H9 (cell line): ENCODE measurements around the gene UBE2Q2. TPM values are rescaled to one million over a fixed set of nuclear protein-coding genes. Genes with fewer than 3 reads are reported as not detected.

Experiments
- DNase-seq: peaks from one replicate; pipeline ENCODE4 v3.0.0-alpha.2; 2017
- H2AFZ ChIP-seq: one replicate; pipeline ENCODE4 v1.6.1; 2013; ENCODE audit warnings: mild to moderate bottlenecking, low read length, control low read depth, moderate library complexity
- H2AK5ac ChIP-seq: 2 replicates; pipeline ENCODE4 v1.6.1; 2013; ENCODE audit warnings: low read length, control low read depth, mixed read lengths; ENCODE audit not compliant: insufficient read length
- H2BK120ac ChIP-seq: one replicate; pipeline ENCODE4 v1.6.1; 2013; ENCODE audit warnings: low read depth, mild to moderate bottlenecking, low read length, control low read depth, inconsistent platforms; ENCODE audit not compliant: poor library complexity, severe bottlenecking
- H2BK12ac ChIP-seq: 2 replicates; pipeline ENCODE4 v1.6.1; 2013; ENCODE audit warnings: low read length, control low read depth, mixed read lengths, low read depth; ENCODE audit not compliant: insufficient read length
- H2BK15ac ChIP-seq: 2 replicates; pipeline ENCODE4 v1.6.1; 2013; ENCODE audit warnings: low read depth, low read length, control low read depth
- H2BK20ac ChIP-seq: one replicate; pipeline ENCODE4 v1.6.1; 2013; ENCODE audit warnings: low read depth, mild to moderate bottlenecking, low read length, control low read depth, inconsistent platforms; ENCODE audit not compliant: poor library complexity, severe bottlenecking
- H2BK5ac ChIP-seq: 2 replicates; pipeline ENCODE4 v1.6.1; 2013; ENCODE audit warnings: low read length, control low read depth, mixed read lengths; ENCODE audit not compliant: insufficient read length
- H3K14ac ChIP-seq: 2 replicates; pipeline ENCODE4 v1.6.1; 2013; ENCODE audit warnings: low read length, control low read depth; ENCODE audit not compliant: insufficient read depth
- H3K18ac ChIP-seq: 2 replicates; pipeline ENCODE4 v1.6.1; 2013; ENCODE audit warnings: low read depth, mild to moderate bottlenecking, mixed read lengths, low read length, control low read depth; ENCODE audit not compliant: insufficient read length
- H3K23ac ChIP-seq: 2 replicates; pipeline ENCODE4 v1.6.1; 2013; ENCODE audit warnings: low read length, control low read depth, mixed read lengths, low read depth; ENCODE audit not compliant: insufficient read length
- H3K23me2 ChIP-seq: 2 replicates; pipeline ENCODE4 v1.6.1; 2013; ENCODE audit warnings: low read depth, mild to moderate bottlenecking, mixed read lengths, low read length, control low read depth; ENCODE audit not compliant: insufficient read length, poor library complexity, severe bottlenecking
- H3K27ac ChIP-seq: 2 replicates; pipeline ENCODE4 v1.5.1; 2013; ENCODE audit warnings: low read length, control low read depth, mixed read lengths, low read depth; ENCODE audit not compliant: insufficient read length
- H3K27me3 ChIP-seq: 2 replicates; pipeline ENCODE4 v1.6.1; 2013; ENCODE audit warnings: low read length, control low read depth, inconsistent platforms; ENCODE audit not compliant: insufficient read depth
- H3K4ac ChIP-seq: 2 replicates; pipeline ENCODE4 v1.6.1; 2013; ENCODE audit warnings: low read depth, mild to moderate bottlenecking, control low read depth, inconsistent platforms, low read length, moderate library complexity
- H3K4me1 ChIP-seq: 2 replicates; pipeline ENCODE4 v1.6.1; 2013; ENCODE audit warnings: low read length, control low read depth, inconsistent platforms; ENCODE audit not compliant: insufficient read depth
- H3K4me2 ChIP-seq: 2 replicates; pipeline ENCODE4 v1.6.1; 2013; ENCODE audit warnings: low read length, control low read depth, mixed read lengths; ENCODE audit not compliant: insufficient read length, insufficient read depth
- H3K56ac ChIP-seq: 2 replicates; pipeline ENCODE4 v1.6.1; 2013; ENCODE audit warnings: low read depth, mild to moderate bottlenecking, mixed read lengths, low read length, control low read depth; ENCODE audit not compliant: insufficient read length
- H3K79me1 ChIP-seq: 2 replicates; pipeline ENCODE4 v1.6.1; 2013; ENCODE audit warnings: low read depth, mild to moderate bottlenecking, moderate library complexity, low read length, control low read depth, inconsistent platforms; ENCODE audit not compliant: insufficient read depth, poor library complexity, severe bottlenecking
- H3K79me2 ChIP-seq: 2 replicates; pipeline ENCODE4 v1.6.1; 2013; ENCODE audit warnings: low read length, control low read depth, inconsistent platforms; ENCODE audit not compliant: insufficient read depth
- H3K9ac ChIP-seq: 2 replicates; pipeline ENCODE4 v1.6.1; 2013; ENCODE audit warnings: low read length, control low read depth, mixed read lengths; ENCODE audit not compliant: insufficient read length; ENCODE audit errors: extremely low read depth
- H3K9me3 ChIP-seq: one replicate; pipeline ENCODE4 v1.6.1; 2013; ENCODE audit warnings: low read depth, low read length, inconsistent platforms; ENCODE audit not compliant: control insufficient read depth
- H3T11ph ChIP-seq: one replicate; pipeline ENCODE4 v1.6.1; 2013; ENCODE audit warnings: mild to moderate bottlenecking, low read length, control low read depth, inconsistent platforms
- H4K20me1 ChIP-seq: one replicate; pipeline ENCODE4 v1.6.1; 2013; ENCODE audit not compliant: control insufficient read depth, insufficient read length, insufficient read depth
- H4K5ac ChIP-seq: 2 replicates; pipeline ENCODE4 v1.6.1; 2013; ENCODE audit warnings: low read depth, mild to moderate bottlenecking, mixed read lengths, low read length, control low read depth; ENCODE audit not compliant: insufficient read length
- H4K8ac ChIP-seq: replicated peaks from 2 replicates; pipeline ENCODE4 v1.6.1; 2013; ENCODE audit warnings: low read length, control low read depth, mixed read lengths, low read depth; ENCODE audit not compliant: insufficient read length
- H4K91ac ChIP-seq: 2 replicates; pipeline ENCODE4 v1.6.1; 2013; ENCODE audit warnings: low read depth, mild to moderate bottlenecking, moderate library complexity, mixed read lengths, low read length, control low read depth; ENCODE audit not compliant: insufficient read length
- H3K27ac Mint-ChIP-seq, 3 experiments: 2 replicates in 2 of 3; 3 replicates in 1 of 3; pipeline ENCODE4 v1.8.0; 2020 to 2021; ENCODE audit warnings: mixed read lengths in 3 of 3, mild to moderate bottlenecking in 1 of 3, moderate library complexity in 1 of 3
- H3K27me3 Mint-ChIP-seq: 2 replicates; pipeline ENCODE4 v1.8.0; 2021; ENCODE audit warnings: low read depth, mild to moderate bottlenecking, moderate library complexity, mixed read lengths
- H3K36me3 Mint-ChIP-seq, 3 experiments: 2 replicates in 2 of 3; 3 replicates in 1 of 3; pipeline ENCODE4 v1.8.0; 2020 to 2021; ENCODE audit warnings: low read depth in 3 of 3, mixed read lengths in 3 of 3; ENCODE audit not compliant: insufficient read depth in 1 of 3
- H3K4me1 Mint-ChIP-seq, 2 experiments: 2 replicates each; pipeline ENCODE4 v1.8.0; 2020; ENCODE audit warnings: mixed read lengths in 2 of 2
- H3K4me3 Mint-ChIP-seq, 2 experiments: 2 replicates in 1 of 2; 3 replicates in 1 of 2; pipeline ENCODE4 v1.8.0; 2020 to 2021; ENCODE audit warnings: mild to moderate bottlenecking in 2 of 2, mixed read lengths in 2 of 2, moderate library complexity in 1 of 2
- H3K9me3 Mint-ChIP-seq, 2 experiments: 2 replicates in 1 of 2; 3 replicates in 1 of 2; pipeline ENCODE4 v1.8.0; 2020; ENCODE audit warnings: mild to moderate bottlenecking in 2 of 2, mixed read lengths in 2 of 2, moderate library complexity in 1 of 2
- CTCF ChIP-seq: fragments of 200-600 bp; sonication (generic); conservative IDR thresholded peaks from 3 replicates; pipeline ENCODE4 v1.8.0; 2021; ENCODE audit warnings: antibody characterized with exemption, mild to moderate bottlenecking
- WGBS: extraction: QIAGEN DNeasy Blood & Tissue Kit; methylation state at CpG from one replicate; pipeline ENCODE4 v1.1.7; 2013; ENCODE audit warnings: missing lambda C conversion rate, low lambda C conversion rate, mixed read lengths; ENCODE audit not compliant: insufficient read length; ENCODE audit errors: extremely low coverage; 5-methylcytosine and 5-hydroxymethylcytosine counted together
- total RNA-seq: library from RNA; stranded (reverse); gene quantifications from 2 replicates; pipeline ENCODE4 v1.2.1, GENCODE V29; 2021

UBE2Q2 gene
- total RNA-seq, 1 experiment from 2014 or later, result 29.6 TPM

GRCh38 chr15:75943246-75943645 lies 100.0 kb downstream of the UBE2Q2 start:
- H3K56ac ChIP-seq, result no peak overlapping the region
- no peak overlapping the region for H3K18ac ChIP-seq
- no peak overlapping the region for H2BK15ac ChIP-seq
- H3K27me3 Mint-ChIP-seq, result peaks cover 9% of the 10 kb centered on the region
- no peaks in the 10 kb centered on the region for H3K23me2 ChIP-seq
- no peaks in the 10 kb centered on the region for H3K79me2 ChIP-seq
- no peak overlapping the region for H3K4me3 Mint-ChIP-seq
- H3K79me1 ChIP-seq, result no peaks in the 10 kb centered on the region
- TF ChIP-seq CTCF, result no peak
- no peak overlapping the region for H4K91ac ChIP-seq
- H3K27ac ChIP-seq, result no peak overlapping the region
- H3K4ac ChIP-seq, result no peak overlapping the region
- H4K8ac ChIP-seq, result no peak overlapping the region
- no peak overlapping the region for H3K14ac ChIP-seq
- H2BK120ac ChIP-seq, result no peak overlapping the region
- no peak overlapping the region for H3T11ph ChIP-seq
- H3K9ac ChIP-seq, result no peak overlapping the region
- no peak overlapping the region for H3K4me2 ChIP-seq
- no peaks in the 10 kb centered on the region for H3K9me3 ChIP-seq
- no peak overlapping the region for H2AK5ac ChIP-seq
- no peaks in the 10 kb centered on the region for H3K4me1 ChIP-seq
- no CpG with 5 or more reads among the region's 5 CpGs for WGBS
- H3K27me3 ChIP-seq, result no peaks in the 10 kb centered on the region
- no peak overlapping the region for H2BK5ac ChIP-seq
- H3K9me3 Mint-ChIP-seq, result peaks cover 8 to 32% of the 10 kb centered on the region in 2 experiments
- DNase-seq, result no peak
- peaks cover 13 to 27% (median 25%) of the 10 kb centered on the region in 3 experiments for H3K36me3 Mint-ChIP-seq
- no peak overlapping the region for H4K5ac ChIP-seq
- H4K20me1 ChIP-seq, result no peaks in the 10 kb centered on the region
- H3K27ac Mint-ChIP-seq, result no peak overlapping the region
- H3K4me1 Mint-ChIP-seq, result no peaks in the 10 kb centered on the region
- H2BK12ac ChIP-seq, result no peak overlapping the region
- no peak overlapping the region for H2AFZ ChIP-seq
- H3K23ac ChIP-seq, result no peak overlapping the region
- no peak overlapping the region for H2BK20ac ChIP-seq
